ENCODE measurements around the gene HPSE2. TPM values are rescaled to one million over a fixed set of nuclear protein-coding genes. Genes with fewer than 3 reads are reported as not detected.

HPSE2 gene
- total RNA-seq, 1 experiment from 2014 or later: not detected

- in situ Hi-C loops (cut with HindIII; ENCODE audit: low pct_unique_long_range_greater_than_20kb, low sequenced_read_pairs): no loop called here
- H3K4me3 ChIP-seq (ENCODE audit: low read depth in 2 of 2, low read length in 2 of 2): no peak overlapping the region
- CTCF ChIA-PET: no interaction called here
- no peaks in the 10 kb centered on the region for H3K4me1 ChIP-seq (ENCODE audit: control insufficient read depth, insufficient read depth, low read length)
- peaks cover 4% of the 10 kb centered on the region; the same call in 1 of the 2 replicates for H3K27me3 ChIP-seq (ENCODE audit: control insufficient read depth, insufficient read depth, low read length)
- ATAC-seq (no peak), DNase-seq (ENCODE audit: low read depth, low spot score) (no peak)
- H3K9me3 ChIP-seq (ENCODE audit: control insufficient read depth, insufficient read depth, low read depth, low read length): no peaks in the 10 kb centered on the region
- intact Hi-C loops (cut with micrococcal nuclease; ENCODE audit: unreplicated experiment): no loop called here
- H3K27ac ChIP-seq (ENCODE audit: low read length): no peak overlapping the region
- BruUV-seq (replicated peaks): no TSS peak
- H3K36me3 ChIP-seq (ENCODE audit: control insufficient read depth, insufficient read depth, low read length): no peaks in the 10 kb centered on the region
- POLR2A ChIA-PET: no interaction called here
- TF ChIP-seq REST (IDR thresholded peaks at IDR 0.05; ENCODE audit: insufficient read depth in 1 of 2, low read depth in 2 of 2, low read length in 1 of 2): no peak
- TF ChIP-seq TCF7L2 (IDR thresholded peaks at IDR 0.05; ENCODE audit: low read depth, low read length): no peak
These were observed 701.8 kb downstream of the HPSE2 start for GRCh38 chr10:98533746-98534445.

- Histone ChIP-seq H3K36me3 (ENCODE audit: control insufficient read depth, insufficient read depth, low read length) (no peaks in the 10 kb centered on the region), H3K9me3 (ENCODE audit: control insufficient read depth, insufficient read depth, low read depth, low read length) (no peaks in the 10 kb centered on the region), H3K4me3 (ENCODE audit: low read depth in 2 of 2, low read length in 2 of 2) (no peak overlapping the region), H3K27me3 (ENCODE audit: control insufficient read depth, insufficient read depth, low read length) (peaks cover 4% of the 10 kb centered on the region; the same call in 1 of the 2 replicates), H3K4me1 (ENCODE audit: control insufficient read depth, insufficient read depth, low read length) (no peaks in the 10 kb centered on the region), H3K27ac (ENCODE audit: low read length) (no peak overlapping the region)
- POLR2A ChIA-PET: no interaction called here
- DNase-seq (ENCODE audit: low read depth, low spot score) (no peak), ATAC-seq (no peak)
- CTCF ChIA-PET: no interaction called here
- no TSS peak for BruUV-seq (replicated peaks)
- in situ Hi-C loops (cut with HindIII; ENCODE audit: low pct_unique_long_range_greater_than_20kb, low sequenced_read_pairs): no loop called here
- TF ChIP-seq SIN3A (IDR thresholded peaks at IDR 0.05; ENCODE audit: borderline replicate concordance, insufficient read depth, low read depth, low read length) (no peak), POLR2AphosphoS5 (IDR thresholded peaks at IDR 0.05; ENCODE audit: low read depth, low read length) (no peak), REST (IDR thresholded peaks at IDR 0.05; ENCODE audit: insufficient read depth in 1 of 2, low read depth in 2 of 2, low read length in 1 of 2) (no peak), TCF7L2 (IDR thresholded peaks at IDR 0.05; ENCODE audit: low read depth, low read length) (no peak), CTCF (IDR thresholded peaks at IDR 0.05) (no peak)
- intact Hi-C loops (cut with micrococcal nuclease; ENCODE audit: unreplicated experiment): no loop called here
These were observed 702.4 kb downstream of the HPSE2 start for GRCh38 chr10:98533241-98533640.
